Fibroblast of the aortic adventitia (primary cell): ENCODE measurements around the gene DCST2. TPM values are rescaled to one million over a fixed set of nuclear protein-coding genes. Genes with fewer than 3 reads are reported as not detected.

ENCODE experiments used
- DNase-seq: peaks from one replicate; pipeline ENCODE4 v3.0.0-alpha.2; 2010; ENCODE audit warnings: low read depth
- H3K4me3 ChIP-seq: 2 replicates; pipeline ENCODE4 v1.5.1; 2011; ENCODE audit warnings: low read depth, mild to moderate bottlenecking, control low read depth, low read length, moderate library complexity
- total RNA-seq: library from RNA; depleted of rRNA; stranded (reverse); fragments of >200 nt; gene quantifications from 2 replicates; pipeline ENCODE4 v1.2.3, GENCODE V29; 2012; ENCODE audit warnings: low replicate concordance
- TF ChIP-seq, protein P1 (sequence below): IDR thresholded peaks from 2 replicates; pipeline ENCODE4 v1.5.1; 2011; ENCODE audit warnings: mild to moderate bottlenecking, low read length, control low read depth, inconsistent platforms; ENCODE audit not compliant: insufficient read depth

DCST2 gene
- 0.09 TPM in 1 of 2 replicates, not detected in the other for total RNA-seq

DNA sequence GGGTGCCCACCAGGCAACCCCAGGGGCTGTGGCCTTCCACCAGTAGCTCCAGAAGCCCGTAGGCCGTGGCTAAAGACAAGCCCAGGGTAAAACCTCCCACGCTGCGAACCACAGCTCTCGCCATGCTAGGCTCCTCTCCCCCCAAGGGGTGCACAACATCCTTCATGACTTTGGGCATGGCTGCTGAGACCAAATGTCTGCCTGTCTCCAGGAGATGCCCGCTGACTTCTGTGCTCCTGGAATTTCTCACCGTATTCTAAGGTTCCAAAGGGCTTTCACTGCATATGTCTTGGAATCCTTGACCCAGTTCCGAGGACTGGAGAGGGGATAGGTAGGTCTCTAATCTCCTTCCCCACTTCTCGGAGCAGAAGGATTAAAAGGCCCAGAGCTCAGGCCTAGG is at the start of gene DCST2, which contains the start of gene DCST1:
DCST2 (minus strand) TSS at position 258 of the 400 bp plus-strand sequence; CDS start at position 178, 80 bp downstream.
DCST1 (plus strand) TSS at position 301 of the 400 bp plus-strand sequence. CDS start 213 bp downstream, outside the sequence.
- TF ChIP-seq, protein P1, sequence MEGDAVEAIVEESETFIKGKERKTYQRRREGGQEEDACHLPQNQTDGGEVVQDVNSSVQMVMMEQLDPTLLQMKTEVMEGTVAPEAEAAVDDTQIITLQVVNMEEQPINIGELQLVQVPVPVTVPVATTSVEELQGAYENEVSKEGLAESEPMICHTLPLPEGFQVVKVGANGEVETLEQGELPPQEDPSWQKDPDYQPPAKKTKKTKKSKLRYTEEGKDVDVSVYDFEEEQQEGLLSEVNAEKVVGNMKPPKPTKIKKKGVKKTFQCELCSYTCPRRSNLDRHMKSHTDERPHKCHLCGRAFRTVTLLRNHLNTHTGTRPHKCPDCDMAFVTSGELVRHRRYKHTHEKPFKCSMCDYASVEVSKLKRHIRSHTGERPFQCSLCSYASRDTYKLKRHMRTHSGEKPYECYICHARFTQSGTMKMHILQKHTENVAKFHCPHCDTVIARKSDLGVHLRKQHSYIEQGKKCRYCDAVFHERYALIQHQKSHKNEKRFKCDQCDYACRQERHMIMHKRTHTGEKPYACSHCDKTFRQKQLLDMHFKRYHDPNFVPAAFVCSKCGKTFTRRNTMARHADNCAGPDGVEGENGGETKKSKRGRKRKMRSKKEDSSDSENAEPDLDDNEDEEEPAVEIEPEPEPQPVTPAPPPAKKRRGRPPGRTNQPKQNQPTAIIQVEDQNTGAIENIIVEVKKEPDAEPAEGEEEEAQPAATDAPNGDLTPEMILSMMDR, result no peak
- no peak within 1 kb of the TSS for H3K4me3 ChIP-seq
- DNase-seq, result no peak

DNA sequence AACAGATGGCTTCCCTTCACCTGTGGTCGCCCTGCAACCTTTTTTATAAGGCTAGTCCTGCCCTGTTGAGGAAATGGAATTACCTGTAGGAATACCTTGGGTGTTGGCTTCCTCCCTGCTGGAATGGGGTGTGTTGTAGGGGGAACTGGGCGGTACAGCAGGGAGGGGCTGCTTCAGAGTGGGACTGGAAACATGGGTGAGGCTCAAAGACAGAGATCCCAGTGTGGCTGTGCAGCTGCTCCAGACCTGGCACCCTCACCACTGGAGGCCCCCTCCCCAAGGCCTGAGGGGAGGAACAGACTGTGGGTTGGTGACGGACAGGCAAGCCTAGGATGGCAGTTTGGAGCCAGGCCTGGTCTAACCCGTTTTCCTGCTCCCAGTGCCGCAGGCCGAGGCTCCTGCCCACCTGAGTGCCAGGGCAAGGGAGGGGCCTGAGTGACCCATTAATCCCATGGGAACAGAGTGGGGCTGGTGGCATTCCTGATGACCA is 49.5 kb upstream of the DCST2 start:
- no peak for DNase-seq
- no peak overlapping the region for H3K4me3 ChIP-seq
- TF ChIP-seq, protein P1, result no peak

DNA sequence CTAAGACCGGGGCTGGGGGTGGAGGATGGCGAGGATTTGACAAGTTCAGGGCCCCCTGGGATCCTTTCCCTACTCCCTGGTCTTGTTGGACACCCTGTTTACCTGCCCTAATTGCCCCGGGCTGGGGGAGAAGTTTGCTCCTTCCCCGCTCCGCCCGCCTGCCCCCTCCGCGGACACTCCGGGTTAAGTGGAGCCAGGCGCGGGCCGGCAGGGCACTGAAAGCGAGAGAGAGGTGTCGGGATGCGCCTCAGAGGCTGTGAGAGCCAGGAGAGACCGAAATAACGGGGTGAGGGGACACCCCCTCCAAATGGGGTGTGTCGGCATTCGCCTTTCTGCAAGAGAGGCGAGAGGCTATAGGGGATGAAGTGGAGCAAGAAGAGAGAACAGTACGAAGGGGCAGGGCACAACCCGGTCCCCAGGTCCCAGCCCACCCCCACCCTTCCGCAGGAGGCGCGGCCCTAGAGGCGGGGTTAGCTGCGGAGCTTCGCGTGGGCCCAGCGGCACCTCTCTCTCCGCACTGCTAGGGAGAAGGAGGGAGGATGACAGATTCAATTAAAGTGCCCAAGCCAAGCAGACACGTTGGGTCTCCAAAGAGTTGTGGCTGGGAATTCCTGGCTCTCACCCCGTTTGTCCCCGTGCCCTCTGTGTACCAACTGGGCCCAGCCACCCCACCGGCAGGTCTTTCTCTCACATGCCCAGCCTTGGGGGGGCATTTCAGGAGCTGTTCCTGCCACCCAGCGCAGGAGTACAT is 48.9 kb upstream of the DCST2 start:
- TF ChIP-seq, protein P1, result no peak
- no peak for DNase-seq
- H3K4me3 ChIP-seq, result no peak overlapping the region

DNA sequence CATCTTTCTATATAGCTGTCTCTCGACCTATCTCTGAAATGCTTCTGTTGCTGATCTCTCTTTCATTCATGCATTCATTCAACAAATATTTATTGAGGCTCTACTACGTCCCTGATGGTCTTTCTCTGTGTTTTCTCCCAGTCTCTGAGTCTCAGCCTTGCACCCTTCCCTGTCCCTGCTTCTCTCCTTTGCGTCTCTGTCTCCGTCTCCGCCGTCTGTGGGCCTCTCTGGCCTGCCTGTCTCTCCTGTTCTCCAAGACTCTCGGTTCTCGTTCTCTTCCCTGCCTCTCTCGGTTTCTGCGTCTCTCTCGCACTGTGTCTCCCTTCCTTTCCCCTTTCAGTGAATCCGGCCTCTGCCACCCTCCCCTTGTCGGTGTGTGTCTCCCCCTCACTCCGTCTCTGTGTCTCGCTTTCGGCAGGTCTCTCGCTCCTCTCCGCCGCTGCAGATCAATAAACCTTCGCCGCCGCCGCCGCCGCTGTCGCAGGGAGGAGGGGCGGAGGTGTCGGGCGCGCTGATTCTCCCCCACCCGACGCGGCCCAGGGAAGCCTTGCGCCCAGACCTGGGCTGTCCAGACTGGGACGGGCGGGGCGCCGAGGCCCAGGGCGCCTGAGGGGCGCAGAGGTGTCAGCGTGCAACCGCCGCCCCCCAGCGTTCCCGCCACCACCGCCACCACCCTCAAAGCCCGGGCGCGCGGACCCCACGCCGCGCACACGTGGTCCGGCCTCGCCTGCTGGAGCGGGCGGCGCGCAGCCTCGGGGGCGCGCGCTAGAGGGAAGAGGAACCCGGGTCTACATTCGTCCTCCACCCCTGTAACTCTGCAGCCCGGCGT is 48.1 kb upstream of the DCST2 start:
- no peak overlapping the region for H3K4me3 ChIP-seq
- DNase-seq, result no peak
- TF ChIP-seq, protein P1, result no peak

DNA sequence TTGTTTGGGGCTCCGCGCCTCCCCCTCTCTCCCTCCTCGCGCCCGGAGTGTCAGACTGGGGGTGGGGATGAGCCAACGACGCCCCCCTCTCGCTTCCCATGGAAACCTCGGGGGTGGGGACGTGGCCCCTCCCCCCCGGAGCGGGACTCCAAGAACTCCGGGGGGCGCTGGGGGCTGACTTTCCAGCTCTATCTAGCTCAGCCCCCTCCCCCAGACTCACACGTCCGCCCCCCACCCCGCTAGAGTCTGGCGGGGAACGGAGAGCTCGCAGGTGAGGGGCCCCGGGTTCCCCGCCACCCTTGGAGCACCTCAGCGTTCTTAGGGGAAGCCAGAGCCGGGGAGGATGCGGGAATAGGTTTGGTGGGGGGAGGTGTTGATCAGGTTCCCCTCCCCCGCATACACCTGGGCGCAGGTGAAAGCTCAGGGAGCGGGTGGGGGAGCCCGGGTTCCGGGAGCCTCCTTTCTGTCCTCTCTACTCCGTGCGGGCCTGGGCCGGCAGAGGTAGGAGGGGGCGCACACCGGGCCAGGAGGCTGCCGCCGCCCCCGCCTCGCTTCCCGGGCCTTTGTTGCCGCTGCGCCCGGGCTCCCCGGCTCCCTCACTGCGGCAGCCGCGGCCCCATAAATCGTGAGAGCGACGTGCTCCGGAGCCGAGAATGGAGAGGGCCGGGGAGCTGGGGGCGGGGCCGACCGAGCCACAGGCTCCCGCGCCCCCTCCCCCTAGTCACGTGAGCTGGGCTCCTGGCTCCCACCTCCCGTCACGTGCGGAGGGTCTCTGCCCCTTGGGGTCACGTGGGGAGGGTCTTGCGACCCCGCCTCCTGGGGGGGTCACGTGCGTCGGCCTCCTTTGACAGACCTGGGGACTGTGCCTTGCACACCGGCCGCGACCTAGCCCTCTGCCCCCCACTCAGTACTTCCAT is 47.0 kb upstream of the DCST2 start:
- TF ChIP-seq, protein P1, result no peak
- DNase-seq, result no peak

More for the DNA sequence above, 47.0 kb upstream of the DCST2 start:
- H3K4me3 ChIP-seq, result no peak overlapping the region
